ENCODE measurements around the gene GNL2.

GNL2 gene

GRCh38 chr1:37595440-37596181 is at the start of gene GNL2:
Gene GNL2, minus strand, starts transcription at chr1:37595937. Its CDS starts 115 bp downstream, at chr1:37595822.
- DNase-seq = peak; percentile 92

DNA sequence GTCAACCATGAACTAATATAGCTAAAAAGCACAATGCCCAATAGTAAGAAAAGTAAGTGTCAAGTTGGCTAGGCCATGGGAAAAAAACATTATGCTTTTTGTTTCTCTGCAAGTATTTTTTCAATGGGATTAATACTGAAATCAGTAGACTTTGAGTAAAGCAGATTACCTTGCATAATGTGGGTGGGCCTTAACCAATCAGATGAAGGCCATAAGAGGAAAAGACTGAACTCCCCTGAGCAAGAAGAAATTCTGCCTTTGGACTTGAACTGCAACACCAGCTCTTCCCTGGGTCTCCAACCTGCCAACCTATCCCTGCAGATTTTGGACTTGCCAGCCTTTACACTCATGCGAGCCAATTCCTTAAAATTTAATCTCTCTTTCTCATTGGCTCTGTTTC is 45.3 kb upstream of the GNL2 start:
- DNase-seq = no peak

DNA sequence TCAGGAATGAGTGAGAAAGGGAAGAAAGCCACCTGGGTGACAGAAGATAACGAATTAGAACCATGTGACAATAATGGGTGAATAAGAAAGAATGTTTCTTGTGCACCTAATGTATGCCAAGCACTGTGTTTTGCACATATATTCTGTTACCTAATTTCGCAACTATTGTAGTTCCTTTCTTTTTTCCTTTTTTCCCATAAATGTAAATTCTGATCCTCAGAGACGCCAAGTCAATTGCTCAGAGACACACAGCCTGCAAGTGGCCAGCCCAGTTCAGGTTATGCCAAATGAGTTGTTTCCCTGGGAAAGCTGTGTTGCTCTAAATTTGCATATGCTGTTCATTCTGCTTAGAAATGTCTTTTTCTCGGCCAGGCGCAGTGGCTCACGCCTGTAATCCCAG is 40.7 kb upstream of the GNL2 start:
- no peak for DNase-seq

- peak; percentile 4 for DNase-seq
Observed at GRCh38 chr1:37634992-37635902, 39.5 kb upstream of the GNL2 start.

DNA sequence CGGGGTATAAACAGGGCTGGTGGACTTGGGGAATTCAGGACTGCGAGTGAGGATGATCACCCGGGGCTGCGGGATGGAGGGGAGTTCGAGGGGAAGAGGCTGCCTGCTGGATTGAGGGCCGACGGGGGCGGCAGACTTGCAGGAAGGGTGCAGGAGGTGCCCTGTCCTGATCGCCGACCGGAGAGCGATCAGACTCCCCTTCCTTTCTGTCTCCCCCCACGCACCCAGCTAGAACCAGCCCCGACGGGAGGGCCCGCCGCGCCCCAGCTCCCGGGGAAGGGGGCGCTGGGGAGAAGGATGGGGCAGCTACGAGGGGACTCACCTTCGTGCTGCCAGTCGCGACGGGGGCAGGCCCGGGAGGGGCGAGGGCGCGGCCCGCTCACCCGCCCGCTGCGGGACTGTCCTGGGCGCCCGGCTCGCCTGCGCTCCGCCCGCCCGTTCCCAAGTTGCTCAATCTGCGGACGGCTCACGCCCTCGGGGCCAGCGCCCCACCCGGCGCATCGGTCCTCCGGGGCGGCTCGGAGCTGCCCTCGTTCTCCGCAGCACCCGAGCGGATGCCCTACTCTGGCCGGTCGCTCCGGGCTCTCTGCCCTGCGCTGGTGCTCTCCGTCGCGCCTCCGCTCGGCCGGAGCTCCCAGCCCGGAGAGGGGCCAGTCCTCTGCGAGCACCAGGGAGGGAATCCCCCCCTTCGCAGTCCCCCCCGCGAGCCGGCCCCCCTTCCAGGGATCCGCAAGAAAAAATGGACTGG is 38.7 kb upstream of the GNL2 start, which contains the start of gene RSPO1:
TSS of gene RSPO1 (minus strand) at position 649 of the 748 bp plus-strand sequence. CDS start 5,231 bp downstream, outside the sequence.
- no peak for DNase-seq

- DNase-seq = no peak
Observed at GRCh38 chr1:37633938-37634243, 38.2 kb upstream of the GNL2 start.

DNA sequence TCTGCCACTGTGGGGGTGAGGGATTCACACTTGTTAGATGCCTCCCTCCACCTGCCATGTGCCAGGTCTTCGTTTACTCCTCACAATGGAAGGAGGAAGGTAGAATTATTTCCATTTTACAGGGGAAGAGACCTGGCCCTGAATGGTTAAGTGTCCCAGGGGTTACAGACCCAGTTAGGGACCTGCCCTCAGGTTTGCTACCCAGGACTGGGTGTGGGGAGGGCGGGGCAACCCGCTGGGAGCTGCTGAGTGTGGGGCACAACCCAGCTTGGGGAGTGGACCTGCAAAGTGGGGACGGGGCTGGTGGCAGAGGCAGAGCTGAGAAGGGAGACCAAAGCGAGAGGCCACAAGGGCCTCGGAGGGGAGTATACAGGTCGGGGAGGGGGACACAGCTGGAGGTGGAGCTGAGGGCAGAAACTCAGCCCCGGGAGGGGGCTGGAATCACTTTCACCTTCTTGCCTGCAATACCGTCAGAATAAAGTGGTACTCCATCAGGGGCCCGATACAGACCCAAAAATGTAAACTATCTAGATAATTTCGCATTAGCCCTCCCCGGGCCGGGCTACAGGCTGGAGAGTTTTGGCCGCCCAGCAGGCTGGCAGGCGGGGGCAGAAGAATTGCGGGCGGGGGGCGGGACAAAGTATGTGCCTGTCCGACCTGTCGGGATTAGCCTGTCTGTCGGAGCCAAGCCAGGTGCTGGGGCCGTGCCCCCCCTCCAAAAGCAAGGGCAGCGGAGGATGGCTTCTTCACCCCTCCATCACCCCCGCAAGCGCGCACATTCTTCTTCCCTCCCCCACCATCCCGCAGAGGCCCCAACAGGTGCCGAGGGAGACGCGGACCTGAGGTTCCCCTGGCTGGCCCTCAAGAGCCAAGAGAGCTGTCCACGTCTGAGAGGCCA is 37.6 kb upstream of the GNL2 start:
- DNase-seq = no peak

GRCh38 chr1:37631036-37631435 is 35.3 kb upstream of the GNL2 start:
- DNase-seq = no peak

- no peak for DNase-seq
Observed at GRCh38 chr1:37630426-37631028, 34.8 kb upstream of the GNL2 start.

DNA sequence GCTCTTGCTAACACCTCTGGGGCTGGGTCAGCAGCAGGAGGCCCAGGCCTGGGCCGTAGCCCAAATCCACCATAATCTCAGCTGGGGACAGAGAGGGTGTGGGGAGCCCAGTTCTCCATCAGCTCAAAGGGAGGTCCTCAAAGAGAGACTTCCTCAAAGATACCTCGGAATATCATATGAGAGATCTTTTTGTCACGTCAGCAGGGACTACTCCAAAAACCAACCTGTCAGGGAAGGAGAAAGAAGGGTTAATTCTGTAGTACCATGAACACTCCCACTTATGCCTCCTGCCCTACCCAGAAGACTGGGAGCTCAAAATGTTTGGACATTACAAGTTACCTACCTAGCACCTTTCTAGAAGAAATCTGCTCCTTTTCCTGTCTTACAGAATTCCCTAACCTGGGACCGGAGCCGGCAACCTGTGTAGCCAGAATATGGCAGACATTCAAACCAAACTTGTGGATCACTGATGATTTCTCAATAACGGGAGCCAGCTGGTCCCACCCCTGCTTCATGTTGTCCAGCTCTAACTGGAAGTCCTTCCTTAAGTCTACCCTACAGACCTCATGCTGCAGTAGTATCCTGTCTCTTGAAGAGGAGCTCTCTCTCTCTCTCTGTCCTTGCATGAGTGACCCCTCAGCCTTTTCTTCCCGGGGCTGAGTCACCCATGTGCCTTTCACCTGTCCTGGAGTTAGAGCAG is 34.1 kb upstream of the GNL2 start:
- no peak for DNase-seq

- no peak for DNase-seq
Observed at GRCh38 chr1:37629008-37629407, 33.3 kb upstream of the GNL2 start.

GRCh38 chr1:37628026-37628556 is 32.4 kb upstream of the GNL2 start:
- no peak for DNase-seq

DNA sequence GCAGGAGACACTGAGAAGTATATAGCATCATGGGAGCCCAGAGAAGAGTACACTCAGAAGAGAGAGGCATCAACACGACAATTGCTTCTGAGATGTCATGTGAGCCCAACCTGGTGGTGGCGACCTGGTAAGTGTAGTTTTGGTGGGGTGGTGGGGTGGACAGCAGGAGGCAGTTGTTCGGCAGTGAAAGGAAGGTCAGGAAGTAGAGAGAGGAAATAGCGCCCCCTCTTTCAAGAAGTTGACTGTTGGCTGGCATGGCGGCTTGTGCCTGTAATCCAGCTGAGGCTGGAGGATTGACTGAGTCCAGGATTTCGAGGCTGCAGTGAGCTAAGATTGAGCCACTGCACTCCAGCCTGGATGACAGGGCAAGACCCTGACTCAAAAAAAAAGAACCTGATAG is 26.4 kb upstream of the GNL2 start:
- DNase-seq = no peak

- no peak for DNase-seq
Observed at GRCh38 chr1:37621326-37621870, 25.7 kb upstream of the GNL2 start.

DNA sequence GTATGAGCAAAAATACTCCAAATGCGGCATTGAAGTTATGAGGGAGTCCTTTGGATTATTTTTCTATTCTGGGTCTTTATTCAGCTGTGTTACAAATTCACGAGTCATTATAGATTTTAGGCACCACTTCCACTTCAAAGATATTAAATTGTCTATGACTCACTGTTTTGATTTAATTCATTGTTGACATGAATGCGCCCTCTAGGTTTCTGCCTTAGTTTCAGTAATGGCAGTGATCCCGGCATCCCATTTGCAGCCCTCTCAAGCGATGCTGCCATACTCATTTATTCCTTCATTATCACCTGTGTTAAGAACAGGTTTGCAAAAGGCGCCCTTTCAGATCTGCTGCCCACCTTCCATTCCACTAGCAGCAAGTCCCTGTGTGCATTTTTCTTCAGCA is 25.0 kb upstream of the GNL2 start:
- no peak for DNase-seq

- peak; percentile 79 for DNase-seq
Observed at GRCh38 chr1:37616330-37616729, 20.6 kb upstream of the GNL2 start.

GRCh38 chr1:37614105-37614504 is 18.4 kb upstream of the GNL2 start:
- DNase-seq = no peak

GRCh38 chr1:37612186-37612585 is 16.4 kb upstream of the GNL2 start:
- no peak for DNase-seq

DNA sequence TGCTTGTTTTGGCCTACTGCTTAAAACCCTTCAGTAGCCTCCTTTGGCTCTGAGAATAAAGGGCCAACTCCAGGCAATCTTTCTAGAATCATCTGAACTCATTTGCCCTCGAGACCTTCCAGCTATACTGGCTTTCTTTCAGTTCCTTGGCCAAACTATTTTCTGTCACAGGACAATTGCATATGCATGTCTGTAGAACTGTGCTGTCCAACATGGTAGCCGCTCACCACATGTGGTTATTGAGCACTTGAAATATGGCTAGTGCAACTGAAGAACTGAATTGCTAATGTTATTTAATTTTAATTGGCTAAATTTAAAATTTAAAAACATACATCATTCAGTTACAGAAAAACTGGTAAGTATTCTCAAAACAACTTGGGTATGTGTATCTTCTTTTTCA is 14.3 kb upstream of the GNL2 start:
- DNase-seq = no peak

DNA sequence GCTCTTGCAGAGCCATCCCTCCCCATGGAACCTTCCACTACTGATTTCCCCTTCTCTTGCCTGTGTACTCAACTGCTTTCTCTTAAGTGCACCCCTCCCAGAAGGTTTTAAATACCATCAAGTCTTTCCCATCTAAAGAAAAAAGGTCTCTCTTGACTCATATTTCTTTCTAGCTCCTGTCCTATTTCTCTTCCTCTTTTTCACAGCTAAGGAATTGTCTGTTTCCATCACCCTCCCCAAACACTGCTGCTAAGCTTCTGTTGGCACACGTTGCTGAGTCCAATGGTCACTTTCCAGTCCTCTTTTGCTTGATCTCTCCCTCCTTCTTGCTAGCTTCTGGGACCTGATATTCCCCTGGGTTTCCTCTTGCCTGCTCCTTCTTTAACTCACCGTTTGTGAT is 13.3 kb upstream of the GNL2 start:
- no peak for DNase-seq
